ENCODE data around the gene GFRAL.
"Not testable (repeated sequence)": the region's sequence is repeated elsewhere in the genome, so short reads cannot be mapped to it uniquely, and the experiment has no call there.

The GFRAL gene, protein sequence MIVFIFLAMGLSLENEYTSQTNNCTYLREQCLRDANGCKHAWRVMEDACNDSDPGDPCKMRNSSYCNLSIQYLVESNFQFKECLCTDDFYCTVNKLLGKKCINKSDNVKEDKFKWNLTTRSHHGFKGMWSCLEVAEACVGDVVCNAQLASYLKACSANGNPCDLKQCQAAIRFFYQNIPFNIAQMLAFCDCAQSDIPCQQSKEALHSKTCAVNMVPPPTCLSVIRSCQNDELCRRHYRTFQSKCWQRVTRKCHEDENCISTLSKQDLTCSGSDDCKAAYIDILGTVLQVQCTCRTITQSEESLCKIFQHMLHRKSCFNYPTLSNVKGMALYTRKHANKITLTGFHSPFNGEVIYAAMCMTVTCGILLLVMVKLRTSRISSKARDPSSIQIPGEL

DNA sequence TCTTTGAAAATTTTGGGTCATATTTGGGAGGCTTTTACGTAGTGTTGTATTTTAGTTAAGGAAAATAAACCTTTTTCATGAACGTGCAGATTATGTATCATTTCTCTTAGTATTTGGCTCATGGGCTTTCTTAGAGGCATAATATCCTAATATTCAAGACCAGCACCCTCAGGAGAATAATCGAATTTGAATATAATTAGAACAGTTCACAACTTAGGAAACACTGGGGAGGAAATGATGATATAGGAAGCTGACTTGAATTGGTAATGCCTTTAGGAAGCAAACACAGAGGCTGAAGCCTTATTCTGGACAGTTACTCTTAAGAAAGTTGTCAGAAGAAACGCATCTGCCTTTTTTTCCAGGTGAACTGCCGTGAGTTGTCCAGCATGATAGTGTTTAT, at the start of gene GFRAL:
Gene GFRAL (plus strand): TSS at position 301 of the 400 bp plus-strand sequence. CDS start 86 bp downstream, at position 387.
- in situ Hi-C loops (cut with HindIII; ENCODE audit: low pct_ligation_motif_present, low pct_unique_long_range_greater_than_20kb, low sequenced_read_pairs), result no loop called here
- DNase-seq, result no peak

DNA sequence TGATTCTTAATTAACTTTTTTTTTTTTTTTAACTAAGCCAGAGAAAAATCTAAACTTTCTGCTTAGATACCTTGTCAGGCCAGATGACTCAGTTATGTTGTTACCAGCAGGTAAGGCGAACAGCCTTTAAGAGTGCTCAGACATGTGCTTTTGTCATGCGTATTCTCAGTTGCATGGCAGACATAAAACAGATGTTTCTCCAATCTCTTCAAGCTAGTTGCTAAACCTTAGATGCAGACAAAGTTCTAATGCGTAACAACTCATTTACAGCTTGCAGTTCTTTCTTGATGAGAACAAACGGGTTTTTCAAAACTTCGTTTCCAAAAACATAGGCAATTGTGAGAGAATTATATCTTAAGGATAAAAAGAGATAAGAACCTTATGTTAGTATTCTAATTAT, 49.6 kb upstream of the GFRAL start:
- in situ Hi-C loops (cut with HindIII; ENCODE audit: low pct_ligation_motif_present, low pct_unique_long_range_greater_than_20kb, low sequenced_read_pairs), result no loop called here
- no peak for DNase-seq

DNA sequence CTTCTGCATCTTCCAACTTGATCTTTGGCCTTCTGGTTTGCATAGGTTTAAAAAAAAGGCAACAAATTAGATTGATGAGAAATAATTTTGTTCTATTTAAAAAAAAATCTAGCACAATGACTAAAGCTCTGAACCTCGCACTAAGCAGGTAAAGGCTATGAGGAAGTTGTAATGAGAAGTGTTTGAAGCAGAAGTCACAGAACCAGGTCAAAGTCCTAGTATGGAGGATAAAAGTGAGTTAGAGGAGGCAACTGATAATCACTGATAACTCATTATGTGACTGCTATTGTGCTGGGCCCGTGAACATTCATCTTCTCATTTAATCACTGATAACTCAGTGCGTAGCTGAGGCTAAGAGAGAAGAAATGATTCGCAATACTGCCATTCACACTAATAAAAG, 46.1 kb upstream of the GFRAL start:
- in situ Hi-C loops (cut with HindIII; ENCODE audit: low pct_ligation_motif_present, low pct_unique_long_range_greater_than_20kb, low sequenced_read_pairs), result no loop called here
- no peak for DNase-seq

DNA sequence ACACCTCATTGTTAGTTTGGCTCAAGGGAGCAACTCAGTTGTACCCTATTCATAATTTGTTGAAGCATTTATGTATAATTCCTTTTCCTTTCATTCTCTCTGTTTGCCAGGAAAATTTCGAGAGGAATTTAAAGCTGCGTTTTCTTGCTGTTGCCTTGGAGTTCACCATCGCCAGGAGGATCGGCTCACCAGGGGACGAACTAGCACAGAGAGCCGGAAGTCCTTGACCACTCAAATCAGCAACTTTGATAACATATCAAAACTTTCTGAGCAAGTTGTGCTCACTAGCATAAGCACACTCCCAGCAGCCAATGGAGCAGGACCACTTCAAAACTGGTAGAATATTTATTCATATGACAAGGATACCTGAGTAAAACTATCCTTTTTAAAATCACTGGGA, 45.2 kb upstream of the GFRAL start:
- no peak for DNase-seq
- in situ Hi-C loops (cut with HindIII; ENCODE audit: low pct_ligation_motif_present, low pct_unique_long_range_greater_than_20kb, low sequenced_read_pairs), result no loop called here

DNA sequence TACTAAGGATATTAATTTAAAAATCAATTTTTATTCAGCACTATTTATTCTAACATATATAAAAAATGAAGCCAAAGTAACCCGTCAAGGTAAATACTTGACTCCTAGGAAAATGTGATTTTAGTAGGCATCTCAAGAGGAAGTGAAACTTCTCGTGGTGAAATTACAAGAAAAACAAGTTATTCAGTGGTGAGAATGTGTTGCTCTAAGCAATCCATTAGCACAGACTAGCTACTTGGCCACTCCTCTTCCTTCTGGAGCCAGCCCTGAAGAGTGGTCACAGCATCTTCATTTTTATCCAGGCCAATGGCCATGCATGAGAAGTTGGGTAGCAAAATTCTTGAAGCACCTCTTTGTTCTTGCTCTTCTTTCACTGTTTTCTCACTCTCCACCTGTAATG, 40.4 kb upstream of the GFRAL start:
- in situ Hi-C loops (cut with HindIII; ENCODE audit: low pct_ligation_motif_present, low pct_unique_long_range_greater_than_20kb, low sequenced_read_pairs), result no loop called here
- DNase-seq, result no peak

DNA sequence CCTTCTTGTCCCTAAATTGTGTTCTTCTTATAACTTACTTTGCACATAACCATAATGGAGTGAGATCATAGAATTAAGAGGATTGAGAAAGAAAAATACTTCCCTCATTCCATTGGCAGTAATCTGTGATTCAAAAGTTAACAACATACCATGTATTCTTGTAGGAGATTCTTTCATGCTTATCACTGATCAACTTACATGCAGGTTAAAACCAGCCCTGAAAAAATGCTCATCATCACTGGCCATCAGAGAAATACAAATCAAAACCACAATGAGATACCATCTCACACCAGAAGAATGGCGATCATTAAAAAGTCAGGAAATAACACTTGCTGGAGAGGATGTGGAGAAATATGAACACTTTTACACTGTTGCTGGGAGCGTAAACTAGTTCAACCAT, 36.5 kb upstream of the GFRAL start:
- DNase-seq, result no peak
- in situ Hi-C loops (cut with HindIII; ENCODE audit: low pct_ligation_motif_present, low pct_unique_long_range_greater_than_20kb, low sequenced_read_pairs), result no loop called here

DNA sequence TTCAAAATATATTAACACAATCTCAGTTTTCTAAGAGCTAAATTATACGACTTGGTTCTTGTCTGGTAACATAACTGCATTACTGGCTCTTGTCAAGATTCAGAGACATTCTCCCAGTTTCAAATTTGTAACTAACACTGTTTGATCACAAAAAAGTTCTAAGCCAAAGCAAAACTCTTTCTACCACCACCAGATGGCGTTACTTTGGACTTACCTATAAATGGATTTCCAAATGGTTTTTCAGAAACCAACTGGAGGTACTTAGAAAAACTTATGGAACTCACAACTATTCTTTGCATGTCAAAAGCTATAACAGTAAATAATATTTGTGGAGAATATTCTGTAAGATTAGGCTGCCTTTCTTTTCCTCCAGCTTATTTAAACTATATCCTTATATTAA, 34.2 kb upstream of the GFRAL start:
- in situ Hi-C loops (cut with HindIII; ENCODE audit: low pct_ligation_motif_present, low pct_unique_long_range_greater_than_20kb, low sequenced_read_pairs), result no loop called here
- peak; percentile 17 for DNase-seq

DNA sequence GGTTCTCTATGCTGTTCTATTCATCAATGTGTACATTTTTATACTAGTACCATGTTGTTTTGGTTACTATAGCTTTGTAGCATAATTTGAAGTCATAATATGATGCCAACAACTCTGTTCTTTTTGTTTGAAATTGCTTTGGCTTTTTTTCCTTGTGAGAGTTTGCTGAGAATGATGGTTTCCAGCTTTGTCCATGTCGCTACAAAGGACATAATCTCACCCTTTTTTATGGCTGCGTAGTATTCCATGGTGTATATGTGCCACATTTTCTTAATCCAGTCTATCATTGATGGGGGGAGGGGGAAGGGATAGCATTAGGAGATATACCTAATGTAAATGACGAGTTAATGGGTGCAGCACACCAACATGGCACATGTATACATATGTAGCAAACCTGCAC, 30.1 kb upstream of the GFRAL start:
- in situ Hi-C loops (cut with HindIII; ENCODE audit: low pct_ligation_motif_present, low pct_unique_long_range_greater_than_20kb, low sequenced_read_pairs); DNase-seq: not testable (repeated sequence)

DNA sequence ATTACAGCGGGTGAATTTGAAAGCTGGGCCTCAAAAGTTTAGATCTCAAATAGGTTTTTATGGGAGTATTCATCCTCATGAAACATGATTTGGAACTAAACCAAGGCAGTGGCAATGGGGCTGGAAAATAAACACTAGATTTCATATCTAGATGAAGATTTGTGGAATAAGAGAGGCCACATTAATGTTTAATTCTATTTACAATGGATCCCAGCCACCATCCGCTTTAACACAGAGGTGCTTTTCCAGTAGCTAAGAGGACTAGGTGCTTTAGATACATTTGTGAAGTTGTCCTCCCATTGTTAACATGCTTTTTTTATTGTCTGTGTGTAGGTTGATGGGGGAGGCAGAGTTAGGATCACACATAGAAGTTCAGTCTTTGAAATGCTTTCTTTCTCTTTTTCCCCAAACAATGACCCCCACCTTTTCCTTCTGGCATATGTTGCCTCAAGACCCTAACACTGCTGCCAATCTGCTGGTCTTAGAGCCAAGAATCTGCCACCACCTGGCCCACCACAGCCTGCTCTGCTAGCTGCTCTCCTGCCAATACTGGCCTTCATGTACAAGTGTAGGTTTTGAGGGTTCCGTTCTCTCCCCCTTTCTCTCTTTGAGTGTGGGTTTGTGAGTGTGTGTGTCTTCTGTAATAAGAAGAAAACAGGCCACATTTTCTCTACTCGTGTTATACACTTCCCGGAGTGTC, 27.8 kb upstream of the GFRAL start:
- in situ Hi-C loops (cut with HindIII; ENCODE audit: low pct_ligation_motif_present, low pct_unique_long_range_greater_than_20kb, low sequenced_read_pairs), result no loop called here
- no peak for DNase-seq

DNA sequence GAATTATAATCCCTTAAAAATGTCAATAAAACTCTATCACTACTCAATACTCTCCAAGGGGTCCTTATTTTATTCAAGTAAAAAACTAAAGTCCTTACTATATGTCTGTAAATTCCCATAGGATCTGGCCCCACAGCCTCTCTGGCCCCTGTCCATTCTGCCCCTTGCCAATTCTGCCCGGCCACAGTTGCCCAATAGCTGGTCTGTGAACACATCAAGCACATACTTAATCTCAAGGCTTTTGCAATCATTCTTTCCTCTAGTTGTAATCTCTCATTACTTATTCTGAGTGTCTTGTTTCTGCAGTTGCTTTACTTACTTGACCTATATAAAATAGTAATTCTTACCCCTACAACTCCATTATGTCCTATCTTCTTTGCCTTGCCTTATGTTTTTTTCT, 22.5 kb upstream of the GFRAL start:
- in situ Hi-C loops (cut with HindIII; ENCODE audit: low pct_ligation_motif_present, low pct_unique_long_range_greater_than_20kb, low sequenced_read_pairs), result no loop called here
- DNase-seq, result no peak

DNA sequence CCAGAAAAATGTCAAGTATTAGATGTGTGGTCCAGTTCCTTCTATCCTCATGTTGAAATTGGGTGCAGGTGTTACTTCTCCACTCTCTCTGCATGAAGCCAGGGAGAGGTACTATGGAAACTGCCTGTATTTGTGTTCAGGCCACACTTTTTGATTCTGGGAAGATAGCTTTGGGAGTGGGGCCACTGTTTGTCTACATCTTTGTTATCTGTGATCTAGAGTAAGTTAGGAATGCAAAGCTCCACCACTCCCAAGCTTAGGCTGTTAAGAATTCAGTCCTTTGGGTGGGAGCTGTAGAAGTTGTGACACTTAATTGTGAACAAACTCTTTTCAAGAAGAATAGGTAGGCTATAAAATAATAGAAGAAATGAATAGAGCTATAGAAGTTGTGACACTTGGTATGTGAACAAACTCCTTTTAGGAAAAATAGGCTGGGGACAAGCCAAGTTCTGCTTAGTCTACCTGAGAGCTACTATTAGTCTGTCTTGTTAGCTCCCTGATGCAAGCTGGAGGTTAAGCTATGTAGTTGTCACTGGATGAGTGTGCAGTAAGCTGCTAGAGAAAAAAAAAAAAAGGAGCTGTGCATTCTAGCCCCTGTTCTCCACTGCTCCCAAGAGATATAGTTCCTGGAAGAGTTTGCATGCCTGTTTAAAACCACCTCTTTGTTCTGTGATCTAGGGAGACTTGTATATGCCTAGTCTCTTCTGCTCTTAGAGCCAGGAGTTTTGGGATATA, 7.1 kb upstream of the GFRAL start:
- no peak for DNase-seq
- in situ Hi-C loops (cut with HindIII; ENCODE audit: low pct_ligation_motif_present, low pct_unique_long_range_greater_than_20kb, low sequenced_read_pairs), result no loop called here

DNA sequence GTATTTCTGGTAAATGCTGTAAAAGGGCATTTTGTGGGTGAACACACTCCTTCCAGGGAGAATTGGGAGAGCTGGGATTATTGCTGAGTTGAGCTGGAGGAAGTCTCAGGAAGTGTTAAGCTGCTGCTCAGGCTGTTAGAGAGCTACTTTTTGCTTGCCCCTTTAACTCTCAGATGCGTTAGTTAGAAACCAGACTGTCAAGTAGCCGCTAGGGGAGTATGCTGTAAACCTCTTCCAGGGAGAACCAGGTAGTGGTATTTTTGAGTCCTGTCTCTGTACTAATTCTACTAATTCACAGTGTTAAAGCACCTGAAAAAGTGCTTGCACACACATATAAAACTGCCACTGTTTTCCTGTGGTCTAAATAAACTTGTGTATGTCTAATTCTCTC, 6.6 kb upstream of the GFRAL start:
- in situ Hi-C loops (cut with HindIII; ENCODE audit: low pct_ligation_motif_present, low pct_unique_long_range_greater_than_20kb, low sequenced_read_pairs), result no loop called here
- no peak for DNase-seq

DNA sequence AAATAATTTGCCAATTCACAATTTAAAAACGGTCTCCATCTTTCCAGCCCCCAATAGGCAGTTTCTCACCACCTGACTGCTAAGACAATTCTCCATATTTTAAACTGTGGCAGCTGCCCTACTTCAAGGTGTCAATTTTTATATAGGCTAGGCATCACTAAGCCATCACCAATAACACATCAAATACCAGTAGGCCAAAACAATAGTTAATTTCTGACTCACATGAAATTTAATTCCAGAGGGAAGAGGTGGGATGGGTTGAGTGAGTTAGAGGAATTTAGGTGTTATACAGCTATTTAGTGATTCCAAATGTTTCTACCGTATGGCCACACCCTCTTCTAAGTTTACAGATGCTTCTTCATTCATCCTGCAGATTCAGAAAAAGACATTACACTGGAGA, 49.9 kb downstream of the GFRAL start:
- no peak for DNase-seq
- in situ Hi-C loops (cut with HindIII; ENCODE audit: low pct_ligation_motif_present, low pct_unique_long_range_greater_than_20kb, low sequenced_read_pairs), result no loop called here

DNA sequence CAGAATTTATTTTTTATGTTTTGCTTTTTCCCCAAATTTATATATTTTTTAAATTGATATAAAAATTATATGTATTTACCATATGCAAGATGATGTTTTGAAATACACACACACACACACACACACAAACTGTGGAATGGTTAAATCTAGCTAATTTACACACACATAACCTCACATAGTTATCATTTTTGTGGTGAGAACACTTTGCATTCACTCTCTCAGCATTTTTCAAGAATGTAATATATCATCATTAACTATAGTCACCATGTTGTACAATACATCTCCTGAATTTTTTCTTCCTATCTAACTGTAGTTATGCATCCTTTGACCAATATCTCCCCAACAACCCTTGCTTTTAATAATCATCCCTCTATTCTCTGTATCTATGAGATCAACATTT, 52.2 kb downstream of the GFRAL start:
- in situ Hi-C loops (cut with HindIII; ENCODE audit: low pct_ligation_motif_present, low pct_unique_long_range_greater_than_20kb, low sequenced_read_pairs), result no loop called here
- DNase-seq, result no peak

DNA sequence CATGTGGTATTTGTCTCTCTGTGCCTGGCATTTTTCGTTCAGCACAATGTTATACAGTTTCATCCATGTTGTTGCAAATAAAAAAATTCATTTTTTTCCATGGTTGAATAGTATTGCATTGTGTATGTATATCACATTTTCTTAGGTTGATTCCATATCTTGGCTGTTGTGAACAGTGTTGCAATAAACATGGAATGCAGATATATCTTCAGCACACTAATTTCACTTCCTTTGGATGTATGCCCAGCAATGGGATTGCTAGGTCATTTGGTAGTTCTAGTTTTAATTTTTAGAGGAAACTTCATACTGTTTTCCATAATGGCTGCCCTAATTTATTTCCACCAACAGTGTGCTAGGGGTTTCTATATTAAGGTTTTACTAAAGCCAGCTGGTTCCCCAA, 52.6 kb downstream of the GFRAL start:
- in situ Hi-C loops (cut with HindIII; ENCODE audit: low pct_ligation_motif_present, low pct_unique_long_range_greater_than_20kb, low sequenced_read_pairs), result no loop called here
- DNase-seq, result no peak

DNA sequence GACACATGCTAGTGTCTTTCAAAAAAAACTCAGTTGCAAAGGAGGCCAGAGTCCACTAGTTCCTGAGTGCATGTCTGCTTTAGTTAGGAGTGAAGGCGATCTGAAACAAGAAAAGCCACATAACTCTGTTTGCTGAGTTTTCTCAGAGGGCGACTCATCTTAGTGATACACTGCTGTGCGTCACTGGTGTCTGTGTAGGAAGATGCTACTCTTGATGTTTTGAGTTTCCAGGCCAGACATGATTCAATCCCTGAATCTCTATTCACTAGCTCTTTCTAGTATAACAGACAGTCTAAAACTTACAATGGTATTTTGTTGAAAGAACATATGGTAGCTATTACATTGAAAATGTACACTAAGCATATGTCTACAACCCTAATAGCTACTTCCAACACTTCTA, 60.9 kb downstream of the GFRAL start:
- no peak for DNase-seq
- in situ Hi-C loops (cut with HindIII; ENCODE audit: low pct_ligation_motif_present, low pct_unique_long_range_greater_than_20kb, low sequenced_read_pairs), result no loop called here

DNA sequence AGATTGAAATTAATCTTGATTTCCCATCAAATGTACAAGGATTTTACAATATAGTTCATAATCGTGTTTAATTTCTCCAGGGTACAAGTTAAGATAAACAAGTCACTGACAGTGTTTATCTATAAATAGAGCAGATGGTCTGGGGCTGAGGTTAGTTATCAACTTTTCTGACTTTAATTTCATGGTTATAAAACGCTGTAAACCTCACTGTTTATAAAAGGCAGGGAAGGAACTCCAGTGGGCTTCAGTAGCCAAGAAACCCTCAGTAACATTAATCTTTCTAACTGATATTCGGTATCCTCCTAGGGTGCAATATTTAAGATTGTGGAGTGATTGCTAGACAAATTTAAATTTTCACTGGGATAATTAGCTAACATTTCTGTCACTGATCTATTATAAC, 68.6 kb downstream of the GFRAL start:
- in situ Hi-C loops (cut with HindIII; ENCODE audit: low pct_ligation_motif_present, low pct_unique_long_range_greater_than_20kb, low sequenced_read_pairs), result no loop called here
- DNase-seq, result no peak

DNA sequence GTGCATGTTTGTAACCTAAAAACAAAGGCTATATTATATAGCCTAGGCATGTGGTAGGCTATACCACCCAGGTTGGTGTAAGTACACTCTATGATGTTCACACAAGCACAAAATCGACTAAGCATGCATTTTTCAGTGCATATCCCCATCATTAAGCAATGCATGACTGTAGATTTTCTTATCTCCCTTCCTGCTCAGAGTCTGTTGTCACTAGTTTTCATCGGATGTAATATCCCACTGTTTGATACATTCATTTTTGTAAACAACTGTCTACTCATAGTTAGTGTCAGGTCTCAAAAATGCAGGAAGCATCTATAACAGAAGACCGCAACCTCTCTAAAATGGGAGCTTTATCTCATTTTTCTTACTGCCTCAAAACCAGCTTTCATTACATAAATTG, 70.7 kb downstream of the GFRAL start:
- DNase-seq, result no peak
- in situ Hi-C loops (cut with HindIII; ENCODE audit: low pct_ligation_motif_present, low pct_unique_long_range_greater_than_20kb, low sequenced_read_pairs), result no loop called here

DNA sequence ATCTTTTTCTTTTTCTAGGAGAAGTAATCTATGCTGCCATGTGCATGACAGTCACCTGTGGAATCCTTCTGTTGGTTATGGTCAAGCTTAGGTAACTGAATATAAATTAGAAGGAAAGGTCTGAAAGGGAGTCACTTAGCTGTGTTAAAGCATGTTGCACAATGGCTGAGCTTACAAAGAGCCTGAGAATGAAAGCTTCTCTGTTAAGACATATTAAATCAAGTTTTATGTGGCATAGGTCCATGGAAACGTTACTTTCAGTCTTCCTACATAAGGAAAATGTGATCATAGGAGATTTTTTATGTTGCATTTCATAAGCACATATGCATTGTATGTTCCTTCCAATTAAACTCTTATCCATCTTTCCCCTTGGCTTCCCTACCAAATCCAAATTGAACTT, 72.1 kb downstream of the GFRAL start:
- no peak for DNase-seq
- in situ Hi-C loops (cut with HindIII; ENCODE audit: low pct_ligation_motif_present, low pct_unique_long_range_greater_than_20kb, low sequenced_read_pairs), result no loop called here

Data from ACHN (cell line).